IMR-90 (cell line): ENCODE measurements around the gene DLL4. TPM values are rescaled to one million over a fixed set of nuclear protein-coding genes. Genes with fewer than 3 reads are reported as not detected.
A peak's percentile ranks its signal among the peaks of the same experiment; 100 is the strongest.

Experiments
- ATAC-seq: fragments of 200-7000 bp; cut with Tn5 transposase; 2 replicates; pipeline ENCODE4 v1.9.1; 2020; ENCODE audit warnings: low read depth, mild to moderate bottlenecking, moderate library complexity
- BruUV-seq: library from RNA; stranded (reverse); fragments of 400-500 nt; replicated peaks from 2 replicates; lab custom pipeline; 2021; lab: Mats Ljungman, UMichigan
- CTCF ChIA-PET: fragments of 300-600 bp; formaldehyde crosslinking; extraction: SDS; loops from one replicate; lab custom pipeline; 2021; ENCODE audit warnings: antibody characterized with exemption; lab: Yijun Ruan, JAX
- POLR2A ChIA-PET: fragments of 300-600 bp; sonication (Branson Sonifier 250); formaldehyde crosslinking; loops from one replicate; lab custom pipeline; 2022; ENCODE audit warnings: antibody characterized with exemption; ENCODE audit not compliant: unreplicated experiment; lab: Charles Lee
- DNase-seq: peaks from one replicate; pipeline ENCODE4 v3.0.0; 2013
- H2AFZ ChIP-seq: replicated peaks from 2 replicates; pipeline ENCODE3; 2013; ENCODE audit warnings: low read length, mild to moderate bottlenecking; ENCODE audit not compliant: poor library complexity
- H2AK5ac ChIP-seq: 2 replicates; pipeline ENCODE4 v1.6.1; 2013; ENCODE audit warnings: low read depth, low read length, inconsistent platforms
- H2AK9ac ChIP-seq: replicated peaks from 2 replicates; pipeline ENCODE3; 2013; ENCODE audit warnings: mild to moderate bottlenecking, low read depth, low read length, moderate library complexity; ENCODE audit not compliant: poor library complexity
- H2BK120ac ChIP-seq: 2 replicates; pipeline ENCODE4 v1.6.1; 2013; ENCODE audit warnings: low read depth, low read length, inconsistent platforms
- H2BK15ac ChIP-seq: 3 replicates; pipeline ENCODE4 v1.6.1; 2013; ENCODE audit warnings: low read depth, low read length, inconsistent platforms
- H2BK20ac ChIP-seq: 2 replicates; pipeline ENCODE4 v1.6.1; 2013; ENCODE audit warnings: low read depth, mild to moderate bottlenecking, inconsistent platforms, low read length, moderate library complexity
- H2BK5ac ChIP-seq: 2 replicates; pipeline ENCODE4 v1.6.1; 2013; ENCODE audit warnings: mild to moderate bottlenecking, low read depth, low read length, inconsistent platforms; ENCODE audit not compliant: poor library complexity, severe bottlenecking
- H3K14ac ChIP-seq: replicated peaks from 2 replicates; pipeline ENCODE4 v1.6.1; 2013; ENCODE audit warnings: low read depth, low read length, inconsistent platforms
- H3K18ac ChIP-seq: 2 replicates; pipeline ENCODE4 v1.6.1; 2013; ENCODE audit warnings: low read depth, low read length, control low read depth
- H3K23ac ChIP-seq: 2 replicates; pipeline ENCODE4 v1.6.1; 2013; ENCODE audit warnings: low read depth, low read length, inconsistent platforms
- H3K27ac ChIP-seq: 2 replicates; pipeline ENCODE4 v1.5.1; 2013; ENCODE audit warnings: mild to moderate bottlenecking, control low read depth, low read length; ENCODE audit not compliant: insufficient read depth
- H3K27me3 ChIP-seq: 2 replicates; pipeline ENCODE4 v1.6.1; 2013; ENCODE audit warnings: low read length; ENCODE audit not compliant: control insufficient read depth, insufficient read depth
- H3K36me3 ChIP-seq: 2 replicates; pipeline ENCODE4 v1.6.1; 2013; ENCODE audit warnings: low read length, mixed read lengths; ENCODE audit not compliant: control insufficient read depth, insufficient read depth
- H3K4ac ChIP-seq: 2 replicates; pipeline ENCODE4 v1.6.1; 2013; ENCODE audit warnings: low read depth, low read length, inconsistent platforms
- H3K4me1 ChIP-seq: 2 replicates; pipeline ENCODE4 v1.6.1; 2013; ENCODE audit warnings: low read length, mixed read lengths; ENCODE audit not compliant: control insufficient read depth, insufficient read depth
- H3K4me2 ChIP-seq: 2 replicates; pipeline ENCODE4 v1.6.1; 2013; ENCODE audit warnings: low read depth, mild to moderate bottlenecking, control low read depth, low read length, moderate library complexity
- H3K4me3 ChIP-seq: 2 replicates; pipeline ENCODE4 v1.5.1; 2013; ENCODE audit warnings: low read depth, mild to moderate bottlenecking, control low read depth, low read length, moderate library complexity; ENCODE audit not compliant: insufficient read depth
- H3K56ac ChIP-seq: 2 replicates; pipeline ENCODE4 v1.6.1; 2013; ENCODE audit warnings: low read length, inconsistent platforms; ENCODE audit not compliant: insufficient read depth; ENCODE audit errors: extremely low read depth
- H3K79me1 ChIP-seq, 2 experiments: 2 replicates each; pipeline ENCODE4 v1.6.1; 2013; ENCODE audit warnings: low read length in 2 of 2, inconsistent platforms in 1 of 2, low read depth in 1 of 2
- H3K9ac ChIP-seq: 2 replicates; pipeline ENCODE4 v1.6.1; 2013; ENCODE audit warnings: low read depth, low read length, control low read depth
- H3K9me1 ChIP-seq: 2 replicates; pipeline ENCODE4 v1.6.1; 2013; ENCODE audit warnings: low read length, inconsistent platforms; ENCODE audit not compliant: insufficient read depth
- H3K9me3 ChIP-seq: 2 replicates; pipeline ENCODE4 v1.6.1; 2013; ENCODE audit warnings: low read length; ENCODE audit not compliant: control insufficient read depth, insufficient read depth
- H4K20me1 ChIP-seq: 2 replicates; pipeline ENCODE4 v1.6.1; 2013; ENCODE audit warnings: low read length, inconsistent platforms; ENCODE audit not compliant: insufficient read depth
- H4K5ac ChIP-seq: 2 replicates; pipeline ENCODE4 v1.6.1; 2013; ENCODE audit warnings: mild to moderate bottlenecking, low read depth, low read length, control low read depth
- H4K8ac ChIP-seq, 2 experiments: 2 replicates each; pipeline ENCODE4 v1.6.1; 2013; ENCODE audit warnings: low read depth in 2 of 2, low read length in 2 of 2, control low read depth in 1 of 2, inconsistent platforms in 1 of 2
- H4K91ac ChIP-seq: 2 replicates; pipeline ENCODE4 v1.6.1; 2013; ENCODE audit warnings: low read depth, low read length, inconsistent platforms; ENCODE audit not compliant: insufficient read depth
- FOS ChIP-seq: fragments of 150-350 bp; IDR thresholded peaks from 2 replicates; pipeline ENCODE4 v1.6.1; 2016; ENCODE audit warnings: low read depth, low read length
- MAFK ChIP-seq: IDR thresholded peaks from 2 replicates; pipeline ENCODE4 v1.6.1; 2012; ENCODE audit warnings: low read depth, low read length, improper control_type of control experiment
- MAZ ChIP-seq: IDR thresholded peaks from 2 replicates; pipeline ENCODE4 v1.6.1; 2012; ENCODE audit warnings: low read depth, mild to moderate bottlenecking, low read length, improper control_type of control experiment, moderate library complexity, borderline replicate concordance
- MXI1 ChIP-seq: IDR thresholded peaks from 2 replicates; pipeline ENCODE4 v1.6.1; 2012; ENCODE audit warnings: low read depth, mild to moderate bottlenecking, low read length, moderate library complexity, borderline replicate concordance
- RCOR1 ChIP-seq: IDR thresholded peaks from 2 replicates; pipeline ENCODE4 v1.6.1; 2012; ENCODE audit warnings: mild to moderate bottlenecking, low read length, improper control_type of control experiment; ENCODE audit not compliant: insufficient replicate concordance
- WGBS, 2 experiments: methylation state at CpG; one replicate each; pipeline versions ENCODE4 v1.1.5 to v1.1.7; 2013; ENCODE audit warnings: missing lambda C conversion rate in 2 of 2; ENCODE audit not compliant: insufficient read length in 1 of 2; ENCODE audit errors: extremely low coverage in 2 of 2; 5-methylcytosine and 5-hydroxymethylcytosine counted together
- dilution Hi-C: fragments of 300-500 bp; cut with HindIII; formaldehyde crosslinking; loops from one replicate; pipeline ENCODE4 v1.14.3; 2018; ENCODE audit warnings: low sequenced_read_pairs; ENCODE audit not compliant: unreplicated experiment
- in situ Hi-C: fragments of 300-500 bp; cut with MboI; formaldehyde crosslinking; loops from 3 replicates; pipeline ENCODE4 v1.14.3; 2019; ENCODE audit warnings: low sequenced_read_pairs, inconsistent platforms, mixed read lengths
- intact Hi-C: fragments of 100-400 bp; cut with micrococcal nuclease; formaldehyde crosslinking; loops from 2 replicates; pipeline ENCODE4 v1.10.0; 2022
- polyA plus RNA-seq, 3 experiments: library from polyadenylated mRNA; depleted of rRNA; stranded (reverse); fragments of >200 nt; gene quantifications; 2 replicates each; pipeline ENCODE4 v1.2.3, GENCODE V29; 2012; ENCODE audit warnings: low replicate concordance in 1 of 3
- total RNA-seq: library from RNA; depleted of rRNA; stranded (reverse); fragments of >200 nt; gene quantifications from 2 replicates; pipeline ENCODE4 v1.2.3, GENCODE V29; 2012

Gene DLL4
- total and polyA plus RNA-seq, 2 of the 4 experiments (the other 2 are of a cell fraction): 1.8 to 3.4 TPM

DNA sequence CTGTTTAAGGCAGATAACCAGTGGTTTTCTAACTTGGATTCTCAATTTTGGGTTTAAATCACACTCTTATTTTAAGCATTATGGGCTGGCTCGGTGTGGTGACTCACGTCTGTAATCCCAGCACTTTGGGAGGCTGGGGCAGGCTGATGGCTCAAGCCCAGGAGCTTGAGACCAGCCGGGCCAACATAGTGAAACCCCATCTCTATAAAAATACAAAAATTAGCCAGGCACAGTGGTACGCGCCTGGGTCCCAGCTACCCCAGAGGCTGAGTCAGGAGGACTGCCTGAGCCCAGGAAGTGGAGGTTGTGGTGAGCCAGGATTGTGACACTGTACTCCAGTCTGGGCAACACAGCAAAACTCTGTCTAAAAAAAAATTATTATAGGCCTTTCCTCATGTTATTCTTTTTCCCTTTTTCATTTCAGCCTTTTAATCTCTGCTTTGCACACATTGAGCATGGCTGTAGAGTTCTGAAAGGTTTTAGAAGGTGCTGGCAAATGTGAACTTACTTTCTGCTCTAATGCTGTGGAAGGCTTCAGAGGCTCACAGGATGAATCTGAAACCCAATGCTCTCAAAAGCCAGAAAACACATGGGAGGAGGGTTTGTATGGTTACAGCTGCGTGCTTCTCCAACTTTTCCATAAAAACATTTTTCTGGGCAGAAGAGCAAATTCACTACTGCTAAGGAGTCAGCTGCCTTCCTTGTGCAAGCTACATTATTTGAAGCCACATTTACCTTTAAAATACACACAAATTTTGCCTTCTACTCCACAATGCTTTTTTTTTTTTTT, 56.6 kb downstream of the DLL4 start:
- peak overlapping the region; percentile 89 for H2AK5ac ChIP-seq
- peak overlapping the region; percentile 85; the same call in 1 of the 2 replicates for H4K5ac ChIP-seq
- H3K9me3 ChIP-seq: no peaks in the 10 kb centered on the region
- H3K4me3 ChIP-seq: no peak overlapping the region
- H2BK20ac ChIP-seq: peak overlapping the region; percentile 97
- peak overlapping the region; percentile 69 to 97 for H4K8ac ChIP-seq
- intact Hi-C loops (no loop called here), dilution Hi-C loops (no loop called here), in situ Hi-C loops (no loop called here)
- peak overlapping the region; percentile 100 for H4K91ac ChIP-seq
- ChIA-PET POLR2A (interaction anchor here (0.8 to 1.1 kb wide), 2 partner anchors 14 to 29 kb away, joined by 3 to 6 read pairs; no protein-coding TSS in a partner anchor), CTCF (interaction anchor here (1.1 kb wide), 1 partner anchor 37 kb away, joined by 3 read pairs; no protein-coding TSS in a partner anchor)
- peak overlapping the region; percentile 82 for H3K27ac ChIP-seq
- H3K4ac ChIP-seq: peak overlapping the region; percentile 100
- H2BK15ac ChIP-seq: peak overlapping the region; percentile 80; the same call in 1 of the 3 replicates
- H2BK5ac ChIP-seq: peak overlapping the region; percentile 97
- H3K79me1 ChIP-seq: peaks cover 40 to 82% of the 10 kb centered on the region in 2 experiments
- H3K56ac ChIP-seq: peak overlapping the region; percentile 95
- H3K4me1 ChIP-seq: peaks cover 34% of the 10 kb centered on the region
- WGBS, 2 experiments: no CpG with 5 or more reads among the region's 6 CpGs
- peaks cover 21% of the 10 kb centered on the region for H3K9me1 ChIP-seq
- TF ChIP-seq RCOR1: peak; percentile 28
- no peak for TF ChIP-seq MXI1
- TF ChIP-seq MAZ: no peak; the same call in 1 of the 2 replicates
- peak; percentile 49; the same call in 1 of the 2 replicates for TF ChIP-seq FOS
- no peak for TF ChIP-seq MAFK
- peak overlapping the region; percentile 99 for H2BK120ac ChIP-seq
- H4K20me1 ChIP-seq: no peaks in the 10 kb centered on the region; the same call in 1 of the 2 replicates
- H2AK9ac ChIP-seq: peak overlapping the region; percentile 63
- H2AFZ ChIP-seq: no peak overlapping the region
- ATAC-seq (peak; percentile 55), DNase-seq (peak; percentile 73)
- BruUV-seq: no TSS peak
- peak overlapping the region; percentile 27; the same call in 1 of the 2 replicates for H3K4me2 ChIP-seq
- H3K23ac ChIP-seq: peak overlapping the region; percentile 96
- H3K9ac ChIP-seq: peak overlapping the region; percentile 19; the same call in 1 of the 2 replicates
- H3K14ac ChIP-seq: peak overlapping the region; percentile 91
- H3K36me3 ChIP-seq: peaks cover 40% of the 10 kb centered on the region
- H3K18ac ChIP-seq: peak overlapping the region; percentile 93
- no peaks in the 10 kb centered on the region for H3K27me3 ChIP-seq
